Stimulated activated CD4-positive, alpha-beta T cell treated with anti-CD3 and anti-CD28 coated beads, Interleukin-4, amount 100 ng/mL, for 1 hour (primary cell): Measurements from ENCODE around the gene GGN.
"Not testable (repeated sequence)": the region's sequence is repeated elsewhere in the genome, so short reads cannot be mapped to it uniquely, and the experiment has no call there.

Experiments
- DNase-seq: peaks from one replicate; pipeline ENCODE4 v3.0.0-alpha.2; 2020

The GGN gene

DNA sequence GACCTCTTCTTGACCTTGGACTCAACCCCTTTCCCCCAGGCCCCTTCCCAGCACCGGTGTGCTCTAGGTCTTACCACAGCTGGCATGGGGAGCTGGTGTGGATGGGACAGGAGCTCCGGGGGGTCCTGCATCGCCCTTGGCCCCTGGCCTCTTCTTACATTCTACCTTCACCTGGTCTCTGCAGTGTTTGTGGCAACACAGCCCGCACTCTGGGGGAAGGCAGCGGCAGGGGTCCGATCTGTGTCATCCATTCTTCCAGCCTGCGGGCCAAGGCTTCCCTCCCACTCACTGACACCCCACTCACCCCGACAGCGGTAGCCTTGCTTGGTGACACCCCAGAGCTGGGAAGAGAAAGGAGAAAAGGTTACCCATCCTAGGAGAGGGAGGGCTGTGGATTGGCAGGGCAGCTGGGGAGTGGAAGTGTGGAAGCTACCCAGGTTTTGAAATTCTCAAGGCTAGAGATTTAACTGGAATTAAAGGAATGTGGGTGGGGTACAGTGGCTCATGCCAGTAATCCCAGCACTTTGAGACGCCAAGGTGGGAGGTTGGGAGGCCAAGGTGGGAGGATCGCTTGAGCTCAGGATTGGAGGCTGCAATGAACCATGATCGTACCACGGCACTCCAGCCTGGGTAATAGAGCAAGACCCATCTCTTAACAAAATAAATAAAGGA, 23.3 kb upstream of the GGN start:
- DNase-seq, result no peak

- DNase-seq, result not testable (repeated sequence)
These were observed 22.6 kb upstream of the GGN start for GRCh38 chr19:38410407-38410806.

- DNase-seq, result no peak
These were observed 21.8 kb upstream of the GGN start for GRCh38 chr19:38409631-38410133.

DNA sequence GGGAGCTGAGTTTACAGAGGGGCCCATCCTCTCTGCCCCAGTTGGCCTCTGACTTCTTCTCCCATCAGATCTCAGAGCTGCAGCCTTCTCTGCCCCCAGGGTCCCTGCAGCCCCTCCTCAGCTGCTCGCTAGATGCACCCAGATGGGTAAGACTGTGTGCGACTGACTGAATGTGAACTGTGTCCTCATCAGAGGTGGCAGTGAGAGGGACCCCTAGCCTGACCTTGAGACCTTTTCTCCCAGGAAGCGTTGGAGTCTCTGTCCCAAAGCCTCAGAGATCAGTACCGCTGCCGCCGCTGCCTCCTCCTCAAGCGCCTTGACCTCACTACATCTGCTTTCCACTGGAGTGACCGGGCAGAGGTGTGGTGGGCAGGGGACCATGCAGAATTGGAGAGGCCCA, 17.4 kb upstream of the GGN start:
- no peak for DNase-seq

DNA sequence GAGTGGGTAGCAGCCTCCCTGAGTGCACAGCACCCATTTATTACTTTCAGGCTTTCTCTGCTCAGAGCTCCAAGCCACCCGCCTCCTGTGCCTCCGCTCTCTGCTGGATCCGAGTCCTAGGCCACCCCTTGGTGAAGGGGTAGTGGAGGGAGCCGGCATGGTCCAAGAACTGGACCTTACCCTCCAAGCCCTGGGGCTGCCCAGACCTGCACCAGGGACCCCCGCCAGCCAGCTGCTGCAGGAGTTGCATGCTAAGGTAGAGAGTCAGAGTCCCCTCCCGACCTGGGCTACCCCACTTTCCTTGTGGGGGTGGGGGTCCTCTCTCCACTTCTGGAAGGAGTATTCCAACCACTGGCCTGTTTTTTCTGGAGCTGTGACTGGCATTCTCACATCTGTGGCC, 17.0 kb upstream of the GGN start:
- no peak for DNase-seq

DNA sequence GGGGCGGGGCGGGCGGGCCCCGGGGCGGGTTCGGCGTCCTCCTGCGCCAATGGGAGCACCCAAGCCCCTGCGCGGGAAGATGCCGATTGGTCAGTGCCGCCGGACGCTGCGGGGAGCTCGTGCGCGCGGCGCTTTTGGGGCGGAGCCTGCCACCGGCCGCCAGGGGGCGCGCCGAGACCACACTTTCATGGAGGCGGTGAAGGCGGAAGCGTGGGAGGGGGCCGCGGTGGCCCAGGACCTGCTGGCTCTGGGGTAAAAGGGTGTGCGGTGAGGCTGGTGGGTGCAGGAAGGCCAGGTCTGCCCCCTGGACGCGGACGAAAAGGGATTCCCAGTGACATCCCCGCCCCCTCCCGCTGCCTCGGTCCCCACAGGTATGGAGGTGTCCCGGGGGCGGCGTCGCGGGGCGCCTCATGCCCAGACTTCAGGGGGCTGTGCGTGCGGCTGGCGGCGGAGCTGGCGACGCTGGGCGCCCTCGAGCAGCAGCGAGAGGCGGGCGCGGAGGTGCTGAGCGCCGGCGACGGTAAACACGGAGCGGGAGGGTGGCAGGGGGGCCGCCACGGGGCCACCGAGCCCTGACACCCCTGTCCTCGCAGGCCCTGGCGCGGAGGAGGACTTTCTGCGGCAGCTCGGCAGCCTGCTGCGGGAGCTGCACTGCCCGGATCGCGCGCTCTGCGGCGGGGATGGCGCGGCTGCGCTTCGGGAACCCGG, 15.3 kb upstream of the GGN start, which contains the start of gene FAM98C:
FAM98C (plus strand) TSS at position 127 of the 708 bp plus-strand sequence; CDS start at position 188, 61 bp downstream.
- DNase-seq, result peak; percentile 97

DNA sequence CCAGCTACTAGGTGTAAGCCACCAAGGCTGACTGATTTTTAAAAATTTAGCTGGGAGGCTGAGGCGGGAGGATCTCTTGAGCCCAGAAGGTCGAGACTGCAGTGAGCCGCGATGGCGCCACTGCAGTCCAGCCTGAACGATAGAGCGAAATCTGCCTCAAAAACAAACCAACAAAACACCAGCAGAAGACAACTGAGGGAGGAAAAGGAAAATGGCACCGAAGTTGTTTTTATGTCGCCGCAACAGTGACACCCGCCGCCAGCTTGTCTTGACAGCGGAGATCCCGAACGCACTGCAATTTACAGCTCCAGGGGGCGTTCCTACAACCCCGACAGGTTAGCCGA, 14.8 kb upstream of the GGN start:
- no peak for DNase-seq

- no peak for DNase-seq
These were observed 13.3 kb upstream of the GGN start for GRCh38 chr19:38401148-38401547.

DNA sequence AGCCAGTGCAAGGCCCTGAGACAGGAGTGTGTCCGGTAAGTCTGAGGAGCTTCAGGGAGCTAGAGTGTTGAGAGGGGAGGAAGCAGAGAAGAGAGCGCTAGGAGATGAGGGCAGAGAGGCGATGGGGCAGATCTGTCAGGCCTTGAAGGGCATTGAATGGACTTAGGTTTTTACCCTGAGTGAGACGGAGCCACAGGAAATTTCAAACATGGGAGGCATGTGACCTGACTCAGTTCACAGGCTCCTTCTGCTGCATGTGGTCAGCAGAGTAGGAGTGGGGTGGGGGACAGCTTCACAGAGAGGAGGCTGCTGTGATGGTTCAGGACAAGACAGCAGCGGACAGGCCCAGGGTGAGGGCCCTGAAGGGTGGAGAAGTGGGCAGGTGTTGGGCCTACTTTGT, 12.5 kb upstream of the GGN start:
- DNase-seq, result no peak

DNA sequence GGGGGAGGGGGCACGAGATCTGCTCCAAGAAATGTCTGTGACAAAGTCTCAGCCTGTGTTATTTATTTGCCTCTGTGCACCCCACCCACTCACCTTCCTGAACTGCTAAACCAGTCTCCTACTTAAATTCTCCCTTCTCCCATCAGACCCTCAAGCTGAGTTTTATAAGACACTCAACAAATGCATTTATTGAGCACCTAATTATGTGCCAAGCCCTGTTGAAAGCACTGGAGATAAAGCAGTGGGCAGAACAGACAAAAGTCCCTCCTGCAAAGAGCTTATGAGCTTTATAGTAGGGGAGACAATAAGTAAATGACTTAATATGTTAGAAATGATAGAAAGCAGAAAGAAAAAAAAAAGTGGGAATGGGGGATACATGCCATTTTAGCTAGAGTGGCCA, 11.7 kb upstream of the GGN start:
- no peak for DNase-seq

- no peak for DNase-seq
These were observed 11.2 kb upstream of the GGN start for GRCh38 chr19:38399081-38399480.

DNA sequence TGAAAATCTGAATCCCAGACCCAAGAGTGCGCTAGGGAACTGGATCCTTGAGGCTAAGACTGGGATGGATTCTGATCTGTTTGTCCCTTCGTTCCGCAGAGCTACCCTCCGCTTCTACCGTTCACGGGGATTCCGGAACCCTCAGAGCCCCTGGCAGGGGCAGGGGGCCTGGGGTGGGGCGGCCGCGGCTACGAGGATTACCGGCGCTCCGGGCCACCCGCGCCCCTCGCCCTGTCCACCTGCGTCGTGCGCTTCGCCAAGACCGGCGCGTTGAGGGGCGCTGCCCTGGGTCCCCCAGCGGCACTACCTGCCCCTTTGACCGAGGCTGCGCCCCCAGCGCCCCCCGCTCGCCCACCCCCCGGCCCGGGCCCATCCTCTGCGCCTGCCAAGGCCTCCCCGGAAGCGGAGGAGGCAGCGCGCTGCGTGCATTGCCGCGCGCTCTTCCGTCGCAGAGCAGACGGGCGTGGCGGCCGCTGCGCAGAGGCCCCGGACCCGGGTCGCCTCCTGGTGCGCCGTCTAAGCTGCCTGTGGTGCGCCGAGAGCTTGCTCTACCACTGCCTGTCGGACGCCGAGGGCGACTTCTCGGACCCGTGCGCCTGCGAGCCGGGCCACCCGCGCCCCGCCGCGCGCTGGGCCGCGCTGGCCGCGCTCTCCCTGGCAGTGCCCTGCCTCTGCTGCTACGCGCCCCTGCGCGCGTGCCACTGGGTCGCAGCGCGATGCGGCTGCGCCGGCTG, 7.7 kb upstream of the GGN start:
- peak; percentile 62 for DNase-seq

- DNase-seq, result peak; percentile 75
These were observed 6.7 kb upstream of the GGN start for GRCh38 chr19:38394488-38394887.

- no peak for DNase-seq
These were observed 5.0 kb upstream of the GGN start for GRCh38 chr19:38392707-38393308.

GRCh38 chr19:38391911-38392464, 4.2 kb upstream of the GGN start:
- DNase-seq, result no peak

- DNase-seq, result no peak
These were observed 2.4 kb upstream of the GGN start for GRCh38 chr19:38389957-38390924.

DNA sequence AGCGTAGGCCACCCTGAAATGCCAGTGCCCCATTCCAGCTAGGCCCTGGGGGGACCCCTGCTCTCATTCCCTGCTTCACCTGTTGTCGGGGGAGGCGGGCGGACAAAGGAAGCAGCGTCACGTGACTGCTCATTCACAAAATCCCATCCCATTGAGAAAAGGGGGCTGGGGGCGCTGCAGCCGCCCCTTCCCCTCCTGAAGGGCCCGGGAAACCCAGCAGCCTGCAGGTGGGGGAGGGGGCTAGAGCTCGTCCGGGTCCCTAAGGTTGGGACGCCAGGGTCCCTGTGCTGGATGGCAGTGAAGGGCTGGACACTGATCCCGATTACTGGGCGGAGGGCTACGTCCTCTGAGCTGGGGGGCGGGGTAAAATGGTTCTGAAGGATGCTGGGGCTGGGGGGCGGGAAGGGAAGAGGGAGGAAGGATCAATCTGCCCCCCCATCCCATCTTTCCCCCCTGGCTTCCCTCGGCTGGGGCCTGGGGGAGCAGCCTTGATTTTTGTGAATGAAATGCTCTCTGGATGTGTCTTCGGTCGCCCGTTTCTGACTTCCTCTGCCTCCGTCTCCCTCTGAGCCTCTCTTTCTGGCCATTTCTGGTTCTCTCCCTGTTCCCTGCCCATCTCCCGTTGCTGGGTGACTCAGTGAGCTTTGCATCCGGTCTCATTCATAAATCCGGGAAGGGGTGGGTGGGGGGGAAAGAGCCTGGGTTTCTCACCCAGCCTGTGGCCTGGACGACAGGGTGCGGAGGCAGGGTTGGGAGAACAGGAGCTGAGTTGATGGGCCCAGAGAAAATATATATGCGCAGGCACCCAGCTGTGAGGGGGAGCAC, 1.5 kb upstream of the GGN start:
- DNase-seq, result no peak

DNA sequence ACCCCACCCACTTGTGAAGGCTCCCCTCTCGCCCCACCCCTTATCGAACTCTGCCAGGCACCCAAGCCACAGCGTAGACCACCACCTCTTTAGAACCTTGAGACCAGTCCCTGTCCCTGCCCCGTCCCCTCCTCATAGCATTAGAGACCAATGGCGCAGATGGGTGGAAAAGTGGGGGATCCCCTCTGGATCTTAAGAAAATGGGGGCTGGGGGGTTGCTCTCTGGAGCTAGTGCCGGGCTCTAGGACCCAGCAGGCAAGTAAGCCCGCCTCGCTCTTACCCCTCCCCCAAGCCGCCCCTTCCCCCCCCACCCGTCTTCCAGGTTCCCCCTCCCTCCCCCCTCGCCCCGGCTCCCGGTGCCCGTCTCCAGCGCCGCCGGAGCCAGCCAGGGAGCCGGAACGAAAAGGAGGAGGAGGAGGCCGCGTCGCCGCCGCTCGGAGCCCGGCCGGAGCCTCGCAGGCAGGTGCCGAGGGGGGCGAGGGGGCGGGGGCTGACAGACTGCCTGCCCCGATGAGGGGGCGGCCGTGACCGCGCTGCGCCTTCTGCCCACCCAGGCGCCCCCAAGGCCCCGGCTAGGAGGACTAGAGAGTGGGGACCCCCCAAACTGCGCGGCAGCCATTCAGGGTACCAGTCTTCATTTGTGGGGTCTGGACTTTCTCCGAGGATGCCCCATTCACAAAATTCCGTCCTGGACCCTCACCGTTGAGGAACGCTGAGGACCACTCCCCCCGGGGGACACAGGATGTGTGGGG, 691 bp upstream of the GGN start, which contains the start of gene SPRED3:
SPRED3 (plus strand) TSS at position 349 of the 752 bp plus-strand sequence. CDS start 1,606 bp downstream, outside the sequence.
- no peak for DNase-seq

DNA sequence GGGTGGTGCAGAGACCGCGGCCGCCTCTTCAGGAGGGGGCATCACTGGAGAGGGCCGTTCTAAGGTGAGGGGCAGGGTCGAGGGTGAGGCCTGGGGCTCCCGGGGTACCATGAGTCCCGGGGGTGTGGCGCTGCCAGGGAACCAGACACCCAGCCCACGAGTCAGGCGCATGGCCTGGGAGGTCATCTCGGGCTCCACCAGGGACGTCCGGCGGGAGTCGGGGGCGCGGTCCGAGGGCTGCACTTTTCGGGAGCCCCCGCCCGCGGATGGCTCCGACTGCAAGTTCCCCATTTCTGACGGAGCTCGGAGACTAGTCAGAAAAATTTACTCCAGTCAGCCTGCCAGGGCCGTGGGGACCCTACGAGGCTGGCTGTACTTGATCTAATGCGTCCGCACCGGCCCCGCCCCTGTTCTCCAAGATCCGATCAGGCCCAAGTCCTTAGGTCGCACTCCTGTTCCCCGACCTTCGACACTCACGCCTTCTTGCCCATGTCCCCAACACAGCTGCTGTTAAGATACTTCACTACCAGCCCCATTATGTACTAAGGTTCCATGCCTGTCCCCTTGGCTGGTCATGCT, 774 bp downstream of the GGN start:
- DNase-seq, result no peak
